T-helper 2 cell treated with Interferon-gamma antibody and Interleukin-4, amounts not matched to agents 5 μg/mL and 100 μg/mL, for 36 hours (primary cell): ENCODE measurements around the gene GRIA1.

Experiments used
- DNase-seq: peaks from one replicate; pipeline ENCODE4 v3.0.0; 2021; ENCODE audit warnings: low spot score
- H3K27ac Mint-ChIP-seq: one replicate; pipeline ENCODE4 v1.8.0; 2021; ENCODE audit warnings: mild to moderate bottlenecking, mixed read lengths
- H3K27me3 Mint-ChIP-seq: one replicate; pipeline ENCODE4 v1.8.0; 2021; ENCODE audit warnings: low read depth, mixed read lengths
- H3K36me3 Mint-ChIP-seq: one replicate; pipeline ENCODE4 v1.8.0; 2021; ENCODE audit warnings: low read depth, mixed read lengths
- H3K4me1 Mint-ChIP-seq: one replicate; pipeline ENCODE4 v1.8.0; 2021; ENCODE audit warnings: low read depth, mixed read lengths
- H3K4me3 Mint-ChIP-seq: one replicate; pipeline ENCODE4 v1.8.0; 2022; ENCODE audit warnings: mild to moderate bottlenecking, moderate library complexity, mixed read lengths
- H3K9me3 Mint-ChIP-seq: one replicate; pipeline ENCODE4 v1.8.0; 2021; ENCODE audit warnings: mixed read lengths

GRIA1 gene

DNA sequence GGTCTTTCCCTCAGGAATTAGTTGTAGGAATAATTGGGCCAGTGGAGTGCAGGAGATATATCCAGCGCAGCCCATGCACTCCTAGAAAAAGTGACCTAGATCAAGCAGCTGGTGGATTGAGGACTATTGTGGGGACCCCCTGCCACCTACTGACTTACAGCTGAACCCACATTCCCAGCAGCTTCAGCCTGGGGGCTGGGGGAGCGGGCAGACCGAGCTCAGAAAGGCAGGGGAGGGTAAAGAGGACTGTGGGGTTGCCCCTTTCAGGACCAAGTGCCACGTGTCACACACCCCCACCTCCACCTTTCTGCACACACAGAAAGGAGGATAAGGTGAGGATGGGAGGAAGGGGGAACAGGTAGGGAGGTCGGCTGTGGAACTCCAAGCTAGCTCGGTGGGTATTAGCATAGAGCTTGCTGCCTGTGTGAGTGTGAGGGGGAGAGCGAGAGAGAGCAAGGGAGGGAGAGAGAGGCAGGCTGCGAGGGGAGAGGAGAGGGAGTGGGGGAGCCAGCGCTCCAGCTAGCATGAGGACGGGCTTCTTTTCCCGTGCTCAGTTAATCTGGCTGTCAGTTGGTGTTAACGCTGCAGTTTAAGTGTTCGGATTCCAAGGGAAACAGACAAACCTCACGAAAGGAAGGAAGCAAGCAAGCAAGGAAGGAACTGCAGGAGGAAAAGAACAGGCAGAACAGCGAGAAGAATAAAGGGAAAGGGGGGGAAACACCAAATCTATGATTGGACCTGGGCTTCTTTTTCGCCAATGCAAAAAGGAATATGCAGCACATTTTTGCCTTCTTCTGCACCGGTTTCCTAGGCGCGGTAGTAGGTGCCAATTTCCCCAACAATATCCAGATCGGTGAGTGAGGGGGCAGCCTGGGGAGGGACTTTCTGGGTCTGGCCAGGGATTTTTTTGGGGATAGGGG, at the start of gene GRIA1:
GRIA1 (plus strand) TSS at position 553 of the 920 bp plus-strand sequence.
- H3K9me3 Mint-ChIP-seq, result no peaks in the 10 kb centered on the region
- no peak for DNase-seq
- peaks cover 21% of the 10 kb centered on the region for H3K27me3 Mint-ChIP-seq
- no peaks in the 10 kb centered on the region for H3K36me3 Mint-ChIP-seq
- H3K4me3 Mint-ChIP-seq, result no peak within 1 kb of the TSS
- H3K27ac Mint-ChIP-seq, result no peak within 1 kb of the TSS
- H3K4me1 Mint-ChIP-seq, result no peaks in the 10 kb centered on the region

DNA sequence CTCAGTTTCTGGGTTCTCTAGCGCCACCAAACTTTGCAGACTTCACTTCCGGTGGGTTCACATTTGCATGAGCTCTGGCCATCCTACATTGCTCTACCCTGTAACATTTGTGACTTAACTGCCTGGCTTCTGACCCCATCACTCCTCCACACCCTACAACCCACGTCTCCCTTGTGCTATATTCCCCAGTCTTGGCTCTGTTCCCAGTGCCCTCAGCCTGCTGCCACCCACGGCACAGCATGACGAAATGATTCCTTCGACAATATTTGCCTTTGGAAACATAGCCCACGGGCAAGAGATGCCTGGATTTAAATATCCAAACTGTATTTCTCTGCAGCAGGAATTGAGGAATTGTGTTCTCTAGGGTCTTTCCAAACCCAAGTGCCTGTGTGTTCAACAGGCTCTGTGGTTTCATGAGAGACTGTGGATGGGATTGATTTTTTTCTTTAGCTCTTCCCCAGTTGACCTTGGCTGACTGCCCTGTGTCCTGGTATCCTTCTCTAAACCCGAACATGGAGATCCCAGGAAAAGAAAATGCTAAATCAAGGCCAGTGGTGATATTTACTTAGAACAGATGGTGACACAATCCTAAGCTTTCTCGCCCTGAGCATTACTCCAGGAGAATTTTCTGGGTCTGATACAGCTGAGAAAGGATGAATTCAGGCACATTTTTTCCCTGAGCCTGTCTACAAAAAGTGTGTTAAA, 44.4 kb upstream of the GRIA1 start:
- Mint-ChIP-seq H3K9me3 (no peaks in the 10 kb centered on the region), H3K36me3 (no peaks in the 10 kb centered on the region), H3K27me3 (no peaks in the 10 kb centered on the region), H3K27ac (no peak overlapping the region), H3K4me1 (no peaks in the 10 kb centered on the region), H3K4me3 (no peak overlapping the region)
- no peak for DNase-seq

GRCh38 chr5:153447534-153447933, 42.9 kb upstream of the GRIA1 start:
- Mint-ChIP-seq H3K4me3 (no peak overlapping the region), H3K4me1 (no peaks in the 10 kb centered on the region), H3K36me3 (no peaks in the 10 kb centered on the region), H3K27ac (no peak overlapping the region), H3K9me3 (no peaks in the 10 kb centered on the region), H3K27me3 (no peaks in the 10 kb centered on the region)
- DNase-seq, result no peak

DNA sequence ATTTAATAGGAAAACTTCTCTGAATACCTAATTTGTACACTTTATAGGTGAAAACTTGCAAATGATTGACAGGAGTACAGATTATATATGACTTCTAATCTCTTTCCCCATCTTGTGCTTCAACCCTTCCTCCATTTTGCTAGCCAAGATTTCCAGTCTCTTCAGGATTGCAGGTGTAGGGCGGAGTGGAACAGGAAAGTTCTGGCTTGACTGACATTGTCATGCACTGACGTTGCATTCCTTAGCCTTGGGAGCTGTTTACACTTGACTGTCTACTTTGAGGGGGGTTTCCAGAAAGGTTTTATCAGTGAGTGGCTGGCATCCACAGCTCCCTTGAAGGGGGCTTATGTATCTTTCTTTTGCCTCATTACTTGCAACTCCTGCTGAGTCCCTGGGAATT, 34.1 kb upstream of the GRIA1 start:
- DNase-seq, result no peak
- Mint-ChIP-seq H3K4me3 (no peak overlapping the region), H3K4me1 (no peaks in the 10 kb centered on the region), H3K36me3 (no peaks in the 10 kb centered on the region), H3K27me3 (no peaks in the 10 kb centered on the region), H3K9me3 (no peaks in the 10 kb centered on the region), H3K27ac (no peak overlapping the region)

GRCh38 chr5:153456993-153457392, 33.5 kb upstream of the GRIA1 start:
- Mint-ChIP-seq H3K27ac (no peak overlapping the region), H3K4me3 (no peak overlapping the region), H3K27me3 (no peaks in the 10 kb centered on the region)

DNA sequence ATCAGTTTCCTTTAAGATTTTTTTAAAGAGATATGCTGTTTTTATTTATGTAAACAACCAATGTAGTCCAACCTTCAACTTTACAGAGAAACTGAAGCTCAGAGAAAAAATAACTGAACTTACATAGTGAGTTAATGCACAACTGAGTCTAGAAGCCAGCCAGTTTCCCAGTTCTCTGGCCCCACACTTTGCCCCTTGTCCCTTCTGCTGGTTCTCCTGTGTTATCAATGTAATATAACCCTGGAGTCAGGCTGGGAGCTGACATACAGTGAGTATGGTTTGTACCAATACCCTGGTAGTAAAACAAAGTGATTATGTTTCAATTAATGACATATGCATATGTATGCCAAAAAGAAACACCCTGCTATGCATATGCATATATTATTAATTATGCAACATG, 32.2 kb upstream of the GRIA1 start:
- no peak overlapping the region for H3K27ac Mint-ChIP-seq
- no peaks in the 10 kb centered on the region for H3K36me3 Mint-ChIP-seq
- no peaks in the 10 kb centered on the region for H3K27me3 Mint-ChIP-seq
- no peak overlapping the region for H3K4me3 Mint-ChIP-seq
- no peaks in the 10 kb centered on the region for H3K4me1 Mint-ChIP-seq
- no peak for DNase-seq
- no peaks in the 10 kb centered on the region for H3K9me3 Mint-ChIP-seq

More at GRCh38 chr5:153456993-153457392, 33.5 kb upstream of the GRIA1 start:
- DNase-seq, result no peak
- Mint-ChIP-seq H3K4me1 (no peaks in the 10 kb centered on the region), H3K36me3 (no peaks in the 10 kb centered on the region), H3K9me3 (no peaks in the 10 kb centered on the region)

DNA sequence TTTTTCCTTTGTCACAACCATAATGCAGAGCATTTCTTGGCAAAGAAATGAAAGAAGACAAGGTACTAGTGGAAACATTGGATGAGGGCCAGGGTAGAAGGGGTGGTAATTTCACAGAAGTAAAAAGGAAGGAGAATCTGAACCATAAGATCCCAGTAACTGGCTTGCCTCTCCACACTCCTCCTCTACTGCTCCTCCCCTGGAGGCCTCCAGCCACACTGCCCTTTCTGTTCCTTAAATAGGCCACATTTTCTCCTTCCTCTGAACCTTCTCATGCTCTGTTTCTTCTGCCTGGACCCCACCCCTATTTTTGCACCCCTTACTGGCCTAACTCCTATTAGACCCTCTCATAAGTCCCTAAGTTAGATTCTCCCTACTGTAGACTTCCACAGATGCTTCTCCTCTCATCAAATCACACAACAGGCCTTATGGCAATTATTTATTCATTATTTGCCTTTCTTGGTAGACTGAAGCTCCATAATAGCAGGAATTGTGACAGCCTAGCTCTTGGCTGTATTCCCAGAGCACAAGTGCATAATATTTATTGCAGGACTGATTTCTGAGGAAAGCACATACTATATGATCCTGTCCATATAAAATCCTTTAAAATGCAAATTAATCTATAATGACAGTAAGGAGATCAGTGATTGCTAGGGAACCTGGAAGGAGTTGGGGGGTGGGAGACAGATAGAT, 31.3 kb upstream of the GRIA1 start:
- H3K27ac Mint-ChIP-seq, result no peak overlapping the region
- H3K9me3 Mint-ChIP-seq, result no peaks in the 10 kb centered on the region
- H3K4me1 Mint-ChIP-seq, result no peaks in the 10 kb centered on the region
- no peaks in the 10 kb centered on the region for H3K27me3 Mint-ChIP-seq
- no peak overlapping the region for H3K4me3 Mint-ChIP-seq
- DNase-seq, result no peak
- H3K36me3 Mint-ChIP-seq, result no peaks in the 10 kb centered on the region

- no peak overlapping the region for H3K4me3 Mint-ChIP-seq
- H3K9me3 Mint-ChIP-seq, result no peaks in the 10 kb centered on the region
These were observed 30.0 kb upstream of the GRIA1 start for GRCh38 chr5:153460421-153460820.

DNA sequence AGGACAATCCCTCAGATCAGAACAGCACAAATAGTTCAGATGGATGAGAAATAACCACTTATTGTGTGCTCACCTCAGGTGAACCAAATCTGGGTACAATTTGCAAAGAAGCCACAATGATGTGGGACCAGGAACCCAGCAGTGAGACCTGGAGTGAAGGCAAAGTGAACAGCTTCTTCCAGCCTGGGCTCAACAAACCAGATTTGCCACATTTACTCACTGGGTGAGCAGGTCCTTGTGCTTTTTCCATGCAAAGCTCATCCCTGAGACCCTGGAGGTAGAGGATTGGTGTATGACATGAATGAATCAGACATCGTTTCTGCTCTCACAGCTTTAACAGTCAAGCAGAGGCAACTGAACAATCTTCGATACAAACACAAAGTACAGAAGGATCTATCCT, 29.1 kb upstream of the GRIA1 start:
- Mint-ChIP-seq H3K27ac (no peak overlapping the region), H3K27me3 (no peaks in the 10 kb centered on the region), H3K36me3 (no peaks in the 10 kb centered on the region), H3K9me3 (no peaks in the 10 kb centered on the region), H3K4me1 (no peaks in the 10 kb centered on the region), H3K4me3 (no peak overlapping the region)
- no peak for DNase-seq

More at GRCh38 chr5:153460421-153460820, 30.0 kb upstream of the GRIA1 start:
- Mint-ChIP-seq H3K4me1 (no peaks in the 10 kb centered on the region), H3K27me3 (no peaks in the 10 kb centered on the region), H3K27ac (no peak overlapping the region), H3K36me3 (no peaks in the 10 kb centered on the region)
- DNase-seq, result no peak

DNA sequence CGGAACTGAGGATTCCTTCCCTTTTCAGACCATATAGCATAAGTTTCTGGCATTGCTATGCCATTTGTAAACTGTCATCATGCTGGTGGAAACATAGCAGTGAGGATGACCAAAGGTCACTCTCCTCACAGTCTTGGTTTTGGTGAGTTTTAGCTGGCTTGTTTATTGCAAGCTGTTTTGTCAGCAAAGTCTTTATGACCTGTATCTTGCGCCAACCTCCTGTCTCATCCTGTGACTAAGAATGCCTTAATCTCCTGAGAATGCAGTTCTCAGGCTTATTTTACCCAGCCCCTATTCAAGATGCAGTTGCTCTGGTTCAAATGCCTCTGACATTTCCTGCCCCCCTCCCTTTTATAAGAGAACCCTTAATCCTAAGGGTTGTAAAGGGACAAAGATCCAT, 26.7 kb upstream of the GRIA1 start:
- H3K27me3 Mint-ChIP-seq, result no peaks in the 10 kb centered on the region
- no peaks in the 10 kb centered on the region for H3K4me1 Mint-ChIP-seq
- H3K4me3 Mint-ChIP-seq, result no peak overlapping the region
- DNase-seq, result no peak
- no peaks in the 10 kb centered on the region for H3K36me3 Mint-ChIP-seq
- H3K27ac Mint-ChIP-seq, result no peak overlapping the region
- H3K9me3 Mint-ChIP-seq, result no peaks in the 10 kb centered on the region

GRCh38 chr5:153467546-153467945, 22.9 kb upstream of the GRIA1 start:
- DNase-seq, result no peak
- H3K4me3 Mint-ChIP-seq, result no peak overlapping the region
- no peaks in the 10 kb centered on the region for H3K4me1 Mint-ChIP-seq
- H3K36me3 Mint-ChIP-seq, result no peaks in the 10 kb centered on the region
- no peaks in the 10 kb centered on the region for H3K9me3 Mint-ChIP-seq
- H3K27ac Mint-ChIP-seq, result no peak overlapping the region
- no peaks in the 10 kb centered on the region for H3K27me3 Mint-ChIP-seq

- Mint-ChIP-seq H3K4me1 (no peaks in the 10 kb centered on the region), H3K27ac (no peak overlapping the region), H3K4me3 (no peak overlapping the region), H3K9me3 (peaks cover 5% of the 10 kb centered on the region), H3K36me3 (no peaks in the 10 kb centered on the region), H3K27me3 (no peaks in the 10 kb centered on the region)
- DNase-seq, result no peak
These were observed 21.0 kb upstream of the GRIA1 start for GRCh38 chr5:153469423-153469822.

GRCh38 chr5:153470736-153471135, 19.7 kb upstream of the GRIA1 start:
- H3K4me1 Mint-ChIP-seq, result no peaks in the 10 kb centered on the region
- no peak overlapping the region for H3K27ac Mint-ChIP-seq
- no peaks in the 10 kb centered on the region for H3K27me3 Mint-ChIP-seq
- H3K9me3 Mint-ChIP-seq, result peaks cover 5% of the 10 kb centered on the region
- H3K4me3 Mint-ChIP-seq, result no peak overlapping the region
- no peaks in the 10 kb centered on the region for H3K36me3 Mint-ChIP-seq
- DNase-seq, result no peak

DNA sequence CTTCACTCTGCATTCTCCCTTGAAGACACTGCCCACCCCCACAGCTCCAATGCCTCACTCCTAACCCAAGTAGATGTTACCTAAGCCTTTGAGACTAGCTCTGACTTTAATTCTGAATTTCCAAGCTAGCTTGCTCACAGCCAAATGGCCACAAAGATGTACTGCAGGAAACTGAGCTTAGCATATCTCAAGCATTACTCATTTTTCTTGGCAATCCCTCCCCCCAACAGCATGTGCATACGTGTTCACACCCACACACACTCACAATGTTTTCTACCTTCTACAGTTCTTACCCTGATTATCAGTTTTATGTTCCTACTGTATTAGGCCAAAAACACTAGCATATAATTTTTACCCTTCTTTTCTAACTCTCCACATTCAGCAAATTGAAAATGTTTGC, 13.7 kb upstream of the GRIA1 start:
- no peak overlapping the region for H3K4me3 Mint-ChIP-seq
- peaks cover 5% of the 10 kb centered on the region for H3K9me3 Mint-ChIP-seq
- DNase-seq, result no peak

More for the DNA sequence above, 13.7 kb upstream of the GRIA1 start:
- H3K36me3 Mint-ChIP-seq, result no peaks in the 10 kb centered on the region
- H3K27me3 Mint-ChIP-seq, result no peaks in the 10 kb centered on the region
- H3K27ac Mint-ChIP-seq, result no peak overlapping the region
- H3K4me1 Mint-ChIP-seq, result no peaks in the 10 kb centered on the region
